IPS DF 19.7 (cell line): ENCODE measurements around the gene KDELR3.

Source experiments
- DNase-seq: peaks from one replicate; pipeline ENCODE4 v3.0.0-alpha.2; 2013; ENCODE audit warnings: low read depth, low spot score

Gene KDELR3

DNA sequence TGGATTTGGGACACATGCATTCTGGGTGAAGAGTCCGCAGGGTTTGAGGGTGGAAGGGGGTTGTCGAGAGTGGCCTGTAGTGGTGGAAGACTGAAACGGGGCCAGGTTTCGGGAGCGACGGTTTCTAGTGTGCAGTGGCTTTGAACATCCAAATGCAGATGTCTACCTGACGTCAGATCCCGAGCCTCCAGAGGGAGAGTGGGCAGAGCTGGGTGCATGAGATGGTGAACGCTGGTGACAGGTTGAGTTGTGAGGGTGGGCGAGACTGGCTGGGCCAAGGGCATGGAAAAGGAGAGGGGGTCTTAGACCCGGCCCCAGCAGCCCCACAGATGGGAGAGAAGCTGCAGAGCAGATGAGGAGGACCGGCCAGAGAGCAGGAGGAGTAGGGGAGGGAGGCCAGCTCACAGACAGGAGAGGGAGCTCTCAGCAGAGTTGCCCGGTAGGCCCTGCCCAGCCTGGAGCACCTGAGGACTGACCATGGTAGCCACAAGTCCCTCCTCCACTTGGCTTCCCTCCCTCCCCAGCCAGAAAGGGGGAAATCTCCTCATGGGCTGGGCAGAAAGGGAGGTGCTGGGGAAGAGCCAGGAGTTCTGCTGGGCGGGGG is 27.0 kb upstream of the KDELR3 start:
- DNase-seq, result no peak

DNA sequence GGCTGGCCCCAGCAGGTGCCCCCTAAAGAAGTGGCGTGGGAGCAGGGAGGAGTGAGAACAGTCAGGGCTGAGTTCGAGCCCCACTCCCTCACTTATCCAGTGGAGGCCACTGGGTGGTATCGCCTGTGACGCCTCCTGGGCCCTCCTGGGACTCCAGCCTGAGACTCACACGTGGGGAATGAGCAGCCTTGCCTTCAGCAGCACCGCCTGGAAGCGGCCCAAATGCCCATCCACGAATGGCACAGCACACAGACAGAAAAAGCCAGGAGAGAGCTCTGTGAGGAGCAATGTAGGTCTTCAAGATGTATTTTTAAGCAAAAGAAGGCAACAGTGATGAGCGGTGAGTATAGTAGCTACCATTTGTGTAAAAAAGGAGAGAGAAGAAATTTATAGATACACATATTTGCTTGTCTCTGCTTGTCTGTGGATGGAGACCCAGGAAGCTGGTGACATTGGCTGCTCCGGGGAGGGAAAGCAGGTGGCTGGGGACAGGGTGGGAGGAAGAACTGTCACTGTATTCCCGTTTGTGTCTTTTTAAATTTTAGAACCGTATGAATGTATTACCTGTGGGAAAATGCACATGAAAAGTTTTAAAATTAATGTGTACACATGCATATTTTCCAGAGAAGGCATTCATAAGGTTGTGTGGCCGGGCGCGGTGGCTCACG is 26.1 kb upstream of the KDELR3 start:
- no peak for DNase-seq

DNA sequence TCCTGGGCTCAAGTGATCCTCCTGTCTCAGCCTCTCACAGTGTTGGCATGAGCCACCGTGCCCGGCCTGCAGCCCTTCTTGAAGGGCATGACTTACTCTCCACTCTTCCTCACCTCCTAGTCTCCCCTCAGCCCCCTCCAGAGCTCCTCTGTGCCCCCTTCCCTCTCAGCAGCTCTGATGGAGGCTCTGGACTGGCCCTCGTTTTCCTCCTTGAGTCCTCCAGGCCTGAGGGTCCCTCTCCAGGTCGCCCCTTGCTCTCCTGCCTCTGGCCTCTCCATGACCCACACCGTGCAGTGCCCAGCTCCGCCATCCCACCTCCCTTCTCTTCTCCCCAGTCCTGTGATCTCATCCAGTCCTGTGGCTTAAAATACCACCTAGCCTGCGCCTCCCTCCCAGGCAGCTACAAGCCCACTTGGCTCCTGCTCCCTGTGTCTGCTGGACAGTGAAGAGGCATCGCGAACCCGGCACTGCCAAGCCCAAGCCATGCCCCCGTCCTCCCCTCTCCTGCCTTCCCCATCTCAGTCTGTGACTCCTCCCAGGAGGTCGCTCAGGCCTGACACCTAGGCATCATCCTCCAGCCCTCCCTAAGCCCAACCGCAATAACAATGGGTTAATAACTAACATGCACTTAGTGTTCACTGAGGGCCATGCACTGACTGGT is 24.8 kb upstream of the KDELR3 start:
- no peak for DNase-seq

DNA sequence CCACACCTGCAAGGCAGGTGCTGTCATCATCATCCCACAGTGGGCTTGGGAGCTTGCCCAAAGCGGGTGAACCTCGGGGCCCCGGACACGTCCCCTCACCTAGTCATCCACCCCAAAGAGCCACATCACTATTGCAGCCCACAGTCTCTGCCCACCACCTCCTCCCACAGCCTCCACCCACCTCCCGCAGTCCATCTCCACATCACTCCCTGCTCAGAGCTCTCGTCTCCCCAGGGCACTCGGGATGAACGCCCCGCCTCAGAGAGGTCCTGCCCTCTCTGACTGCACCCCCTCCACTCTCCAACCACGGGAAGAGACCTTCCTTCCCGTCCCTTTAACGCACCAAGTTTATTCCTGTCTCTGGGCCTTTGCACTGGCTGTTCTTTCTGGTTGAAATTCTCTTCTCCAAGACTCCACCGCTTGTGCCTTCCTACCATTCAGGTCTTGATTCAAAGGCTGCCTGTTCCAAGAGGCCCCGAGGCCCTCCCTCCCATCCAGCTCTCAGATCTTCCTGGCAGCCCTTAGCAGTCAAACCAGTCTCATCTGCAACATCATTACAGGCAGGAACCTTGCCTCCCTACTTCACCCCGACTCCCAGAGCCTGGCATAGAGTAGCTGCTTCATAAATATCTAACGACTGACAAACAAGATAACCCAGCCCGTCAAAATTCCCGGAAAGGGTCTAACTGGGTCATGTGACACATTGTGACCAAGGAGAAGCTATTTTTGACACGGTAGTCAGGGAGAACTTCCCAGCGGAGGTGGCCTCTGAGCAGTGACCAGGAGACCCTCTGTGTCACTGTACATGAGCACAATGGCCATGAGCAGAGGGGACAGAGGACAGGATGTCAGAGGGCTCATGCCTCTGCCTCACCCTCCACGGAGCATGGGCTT is 24.0 kb upstream of the KDELR3 start:
- no peak for DNase-seq

DNA sequence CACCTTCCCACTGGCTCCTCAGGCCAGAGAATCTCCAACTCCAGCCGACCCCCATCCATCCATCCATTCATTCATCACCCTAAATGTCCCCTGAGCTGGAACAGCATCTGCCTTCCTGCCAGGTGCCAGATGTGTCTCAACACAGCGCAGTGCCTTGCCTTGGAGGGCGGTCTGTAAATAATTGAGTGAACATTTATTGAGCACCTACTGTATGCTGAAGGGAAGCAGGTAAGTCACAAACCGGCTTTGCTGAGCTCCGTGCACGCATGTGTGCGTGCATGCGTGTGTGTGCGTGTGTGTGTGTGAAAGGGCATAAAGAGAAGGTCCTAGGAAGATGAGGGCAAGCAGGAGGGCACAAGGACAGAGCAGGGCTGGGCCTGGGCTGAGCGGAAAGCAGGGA is 23.1 kb upstream of the KDELR3 start:
- no peak for DNase-seq

DNA sequence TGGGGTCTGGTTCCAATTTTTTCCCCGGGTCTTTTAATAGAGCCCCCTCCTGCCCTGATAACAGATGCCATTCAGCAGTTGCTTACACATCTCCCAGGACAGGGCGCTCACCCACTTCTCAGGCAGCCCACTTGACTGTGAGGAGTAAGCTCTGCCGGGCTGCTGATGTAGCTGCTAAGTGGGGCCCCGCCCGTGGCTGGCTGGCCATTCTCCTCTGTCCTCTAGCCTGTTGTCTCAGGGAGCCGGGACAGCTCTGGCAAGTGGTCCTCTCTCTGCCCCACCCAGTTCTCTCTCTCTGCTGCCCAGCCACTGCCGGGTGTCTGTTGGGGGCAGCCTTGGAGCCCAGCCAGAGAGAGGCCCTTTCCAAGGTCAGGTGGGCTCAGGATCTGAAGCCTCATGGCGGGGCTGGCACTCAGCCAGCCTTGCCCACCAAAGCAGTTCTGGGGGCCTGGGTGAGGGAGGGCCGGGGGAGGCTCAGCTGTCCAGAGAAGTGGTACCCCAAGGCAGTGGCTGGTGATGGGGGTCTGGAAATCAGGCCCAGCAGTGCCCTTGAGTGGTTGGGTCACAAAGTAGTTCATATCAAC is 21.8 kb upstream of the KDELR3 start:
- no peak for DNase-seq

DNA sequence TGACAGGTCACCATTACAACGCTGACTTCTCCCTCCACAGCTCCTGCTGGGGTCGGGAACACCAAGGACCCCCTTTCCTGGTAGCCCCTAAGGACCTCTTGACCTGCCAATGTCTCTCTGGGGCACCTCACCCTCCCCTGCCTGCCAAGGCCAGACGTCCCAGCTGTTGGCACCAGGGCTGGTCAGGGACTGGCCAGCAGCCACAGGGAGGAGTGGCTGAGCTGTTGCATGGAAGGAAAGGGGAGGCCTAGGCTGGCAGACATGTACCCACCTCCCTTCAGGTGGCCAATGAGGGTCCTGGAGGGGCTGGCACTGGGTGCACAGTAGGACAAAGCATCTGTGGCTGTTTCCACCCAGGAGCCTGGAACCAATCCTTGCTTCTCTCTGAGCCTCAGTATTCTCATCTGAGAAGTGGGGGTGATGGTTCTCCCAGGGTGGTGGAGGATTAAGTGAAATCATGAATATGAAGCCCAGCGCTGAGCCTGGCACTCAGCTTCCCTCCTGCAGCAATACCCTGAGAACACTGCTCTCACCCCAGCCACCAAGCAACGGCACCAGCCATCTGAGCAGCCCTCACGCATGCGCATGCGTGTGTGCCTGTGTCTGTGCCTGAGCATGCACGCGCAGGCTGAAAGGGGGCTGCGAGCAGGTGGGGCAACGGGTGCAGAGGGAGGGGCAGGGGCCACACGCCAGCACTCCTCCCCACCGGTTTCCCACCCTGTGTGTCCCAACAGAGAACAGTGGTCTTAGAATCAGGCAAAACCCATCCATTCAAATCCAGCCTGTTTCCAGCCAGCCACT is 18.8 kb upstream of the KDELR3 start:
- no peak for DNase-seq

DNA sequence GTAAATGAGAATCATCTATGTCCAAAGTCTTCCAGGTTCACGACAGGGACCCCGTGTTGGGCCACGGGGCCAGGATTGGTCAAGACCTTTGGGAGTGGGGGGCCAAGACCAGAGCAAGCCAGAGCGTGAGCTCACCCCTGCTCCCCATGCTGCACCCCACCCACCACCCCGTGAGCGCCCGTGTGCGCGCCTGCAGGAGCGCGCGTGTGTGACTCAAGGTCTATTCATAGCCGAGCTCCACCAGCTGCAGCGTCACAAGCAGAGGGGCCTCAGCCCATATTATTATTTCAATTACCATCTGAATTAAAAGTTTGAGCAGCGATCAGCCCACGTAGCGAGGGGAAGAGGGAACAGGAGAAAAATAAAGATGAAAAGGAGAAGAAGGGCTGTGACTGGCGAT is 18.1 kb upstream of the KDELR3 start:
- DNase-seq, result no peak

DNA sequence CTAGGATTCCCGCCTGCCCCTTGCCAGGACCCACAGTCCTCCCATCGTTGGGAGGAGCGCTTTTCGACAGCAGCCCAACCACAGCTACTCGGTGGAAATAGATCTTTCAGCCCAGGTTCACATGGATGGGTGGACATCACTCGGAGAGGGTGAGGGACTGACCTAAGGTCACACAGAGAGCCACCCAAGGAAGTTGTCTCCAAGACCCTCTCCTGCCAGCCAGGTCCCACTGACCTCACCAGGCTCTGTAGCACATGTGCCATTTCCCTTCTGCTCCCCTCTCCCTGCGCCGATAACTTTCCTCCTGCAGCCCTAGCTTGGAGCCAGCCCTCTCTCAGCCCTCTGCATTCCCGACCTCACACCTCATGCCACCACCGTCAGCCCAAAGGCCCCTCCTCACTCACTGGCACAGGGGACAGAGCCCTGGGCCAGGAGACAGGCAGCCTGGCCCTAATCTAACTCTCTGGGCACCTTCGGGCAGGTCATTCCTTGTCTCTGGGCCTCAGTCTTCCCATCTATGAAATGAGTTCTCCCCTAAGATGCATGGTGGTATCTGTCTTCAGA is 17.6 kb upstream of the KDELR3 start:
- DNase-seq, result no peak

DNA sequence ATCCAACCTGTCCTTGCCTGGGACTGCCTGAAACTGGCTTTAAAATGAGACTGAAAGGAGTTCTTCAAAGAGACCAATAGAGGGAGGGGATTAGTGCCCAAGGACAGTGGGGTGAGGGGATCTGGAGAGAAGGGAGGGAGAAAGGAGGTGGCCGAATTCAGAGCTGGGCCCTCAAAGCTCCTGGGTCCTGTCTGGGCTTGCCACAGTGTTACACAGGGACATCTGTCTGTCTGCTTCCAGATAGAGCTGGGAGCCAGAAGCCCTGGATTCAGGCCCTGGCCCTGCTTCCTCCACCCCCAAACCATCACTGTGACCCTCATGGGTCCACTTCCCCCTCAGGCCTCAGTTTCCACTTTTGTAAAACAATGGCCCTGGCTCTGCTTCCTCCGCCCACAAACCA is 16.5 kb upstream of the KDELR3 start:
- DNase-seq, result no peak

DNA sequence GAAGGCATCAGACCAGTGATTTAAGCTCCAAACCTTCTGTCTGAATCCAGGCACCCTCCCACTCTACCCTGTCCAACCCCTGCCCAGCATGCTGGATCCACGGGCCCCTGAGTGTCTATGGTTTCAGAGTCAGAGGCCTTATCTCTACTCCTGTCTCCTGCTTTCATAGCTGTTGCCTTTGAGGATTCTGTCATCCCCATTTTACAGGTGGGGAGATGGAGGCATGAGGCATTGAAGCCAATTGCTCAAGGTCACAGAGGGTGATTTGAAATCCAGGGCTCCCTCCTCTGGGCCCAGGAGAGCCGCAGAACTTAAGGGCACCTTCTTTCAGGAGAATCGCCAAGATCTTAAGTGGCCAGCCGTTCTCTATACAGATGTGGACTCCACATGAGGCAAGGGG is 16.0 kb upstream of the KDELR3 start:
- no peak for DNase-seq

DNA sequence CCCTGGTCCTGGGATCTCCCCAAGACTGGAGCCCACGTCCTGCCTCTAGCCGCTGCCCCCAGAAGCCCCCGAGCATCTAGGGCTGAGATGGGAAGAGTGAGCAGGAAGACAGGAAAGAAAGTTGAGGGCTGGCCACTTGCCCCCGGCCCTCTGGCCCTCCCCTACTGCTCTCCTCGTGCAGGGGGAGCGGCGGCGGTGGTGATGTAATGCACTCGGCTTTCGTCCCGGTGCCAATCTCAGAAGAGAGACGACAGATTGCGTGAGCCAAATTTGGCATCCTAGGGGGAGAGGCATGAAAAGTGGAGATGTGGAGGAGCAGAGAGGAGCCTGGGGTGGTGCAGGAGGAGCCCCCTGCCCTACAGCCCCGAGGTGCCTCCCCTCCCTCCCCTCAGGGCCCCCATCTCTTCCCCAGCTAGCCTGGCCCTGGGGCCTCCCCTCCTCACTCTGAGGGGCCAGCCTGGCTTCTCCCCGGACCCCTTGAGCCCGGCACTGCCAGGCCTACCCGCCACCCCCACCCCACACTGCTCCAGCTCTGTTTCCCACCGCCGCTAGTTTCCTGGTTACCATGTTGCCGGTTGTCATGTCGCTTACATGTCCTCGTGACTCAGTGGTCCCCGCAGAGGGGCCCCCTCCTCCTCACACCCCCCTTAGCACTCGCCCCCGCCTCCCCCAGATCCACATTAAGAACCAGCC is 15.4 kb upstream of the KDELR3 start:
- no peak for DNase-seq

DNA sequence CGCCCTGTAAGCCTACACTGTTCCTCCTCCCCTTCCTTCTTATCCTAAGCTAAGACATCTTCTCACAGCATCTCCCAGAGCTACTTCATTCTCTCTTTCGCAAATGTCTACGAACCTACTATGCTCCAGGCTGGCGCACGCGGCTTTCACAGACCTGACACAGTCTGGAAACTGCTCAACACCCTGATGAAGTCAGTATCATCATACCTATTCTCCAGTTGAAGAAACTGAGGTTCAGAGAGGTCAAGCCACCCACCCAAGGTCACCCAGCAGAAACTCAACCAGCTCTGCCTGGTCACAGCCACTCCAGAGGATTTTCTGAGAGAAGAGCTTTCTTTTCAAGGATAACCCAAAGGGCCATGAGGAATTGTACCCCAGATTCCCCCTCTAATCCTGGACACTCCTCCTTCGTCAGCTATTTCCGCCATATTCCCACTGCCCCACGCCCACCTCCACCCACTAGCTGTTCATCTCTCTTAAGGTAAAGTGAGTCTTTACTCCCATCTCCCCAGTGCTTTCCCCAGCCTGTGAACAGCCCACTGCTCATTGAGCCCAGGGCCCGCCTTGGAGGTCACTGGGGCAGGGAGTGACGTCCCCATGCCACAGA is 14.7 kb upstream of the KDELR3 start:
- DNase-seq, result no peak

DNA sequence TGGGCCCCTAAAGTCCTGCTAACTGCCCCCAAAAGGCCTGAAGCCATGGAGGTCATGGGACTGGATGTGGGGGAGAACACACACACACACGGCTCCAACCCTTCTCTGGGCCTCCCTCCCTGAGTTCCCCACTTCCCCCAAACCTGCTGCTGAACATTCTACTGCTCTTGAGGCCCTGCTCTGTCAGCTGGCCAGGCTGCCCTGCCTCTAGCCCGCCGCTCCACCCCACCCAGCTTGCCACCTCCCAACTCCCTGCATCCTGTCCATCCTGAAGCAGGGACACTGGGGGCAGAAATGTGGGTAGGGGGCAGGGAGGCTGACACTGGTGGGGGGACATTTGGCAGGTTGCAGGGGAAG is 13.9 kb upstream of the KDELR3 start:
- no peak for DNase-seq

DNA sequence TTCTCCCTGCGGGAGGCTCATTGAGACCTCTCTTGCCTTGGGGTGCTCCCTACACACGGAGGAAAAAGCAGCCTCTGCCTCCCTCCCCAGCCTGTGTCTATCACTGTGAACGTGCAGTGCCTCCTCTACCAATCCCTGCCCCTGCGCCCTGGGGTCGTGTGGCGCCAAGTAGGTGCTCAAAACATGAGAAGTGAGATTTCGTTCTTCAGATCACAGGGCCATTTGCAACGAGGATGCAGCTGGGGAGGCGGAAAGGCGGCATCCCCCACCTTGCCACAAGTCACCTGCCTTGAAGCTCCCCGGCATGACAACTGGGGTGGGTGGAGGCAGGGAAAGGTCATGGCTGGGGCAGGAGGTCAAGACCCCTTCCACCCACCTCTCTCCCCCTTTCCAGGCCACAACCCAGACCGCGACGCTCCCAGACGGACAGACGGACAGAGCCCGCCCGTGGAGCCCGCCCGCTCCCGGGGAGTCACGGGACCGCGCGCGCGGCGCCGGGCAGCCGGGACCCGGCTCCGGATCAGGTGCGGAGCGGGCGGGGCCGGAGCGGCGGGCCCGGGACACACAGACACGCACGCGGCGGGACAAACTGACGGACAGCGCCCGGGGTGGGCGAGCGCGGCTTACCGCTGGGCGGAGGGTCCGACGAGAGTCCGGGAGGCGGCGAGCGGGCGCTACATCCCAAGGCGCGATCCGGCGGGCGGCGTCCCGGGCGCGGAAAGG is 13.4 kb upstream of the KDELR3 start:
- no peak for DNase-seq

DNA sequence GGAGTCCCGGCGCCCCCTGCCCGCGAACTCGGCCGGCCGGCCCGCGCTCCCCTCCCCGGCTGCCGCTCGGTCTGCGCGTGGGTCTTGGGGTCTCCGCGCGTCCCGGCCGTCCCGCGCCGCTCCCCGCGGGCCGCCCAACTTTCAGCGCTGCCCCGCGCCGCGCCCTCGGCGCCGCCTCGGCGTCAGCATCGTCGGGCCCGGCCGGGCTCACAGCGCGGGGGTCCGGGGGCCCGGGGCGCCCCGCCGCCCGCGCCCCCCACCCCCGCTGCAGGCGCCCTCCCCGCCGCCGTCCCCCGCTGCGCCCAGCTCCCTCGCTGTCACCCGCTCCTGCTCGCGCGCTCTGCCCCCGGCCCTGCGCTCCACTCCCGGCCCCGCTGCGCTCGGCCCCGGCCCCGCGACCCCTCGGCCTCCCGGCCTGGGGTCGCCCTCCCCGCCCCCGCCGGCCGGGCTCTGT is 12.8 kb upstream of the KDELR3 start, which contains the start of gene KCNJ4:
Gene KCNJ4, minus strand, starts transcription at position 124 of the 454 bp plus-strand sequence. CDS start 27,067 bp downstream, outside the sequence.
- no peak for DNase-seq

DNA sequence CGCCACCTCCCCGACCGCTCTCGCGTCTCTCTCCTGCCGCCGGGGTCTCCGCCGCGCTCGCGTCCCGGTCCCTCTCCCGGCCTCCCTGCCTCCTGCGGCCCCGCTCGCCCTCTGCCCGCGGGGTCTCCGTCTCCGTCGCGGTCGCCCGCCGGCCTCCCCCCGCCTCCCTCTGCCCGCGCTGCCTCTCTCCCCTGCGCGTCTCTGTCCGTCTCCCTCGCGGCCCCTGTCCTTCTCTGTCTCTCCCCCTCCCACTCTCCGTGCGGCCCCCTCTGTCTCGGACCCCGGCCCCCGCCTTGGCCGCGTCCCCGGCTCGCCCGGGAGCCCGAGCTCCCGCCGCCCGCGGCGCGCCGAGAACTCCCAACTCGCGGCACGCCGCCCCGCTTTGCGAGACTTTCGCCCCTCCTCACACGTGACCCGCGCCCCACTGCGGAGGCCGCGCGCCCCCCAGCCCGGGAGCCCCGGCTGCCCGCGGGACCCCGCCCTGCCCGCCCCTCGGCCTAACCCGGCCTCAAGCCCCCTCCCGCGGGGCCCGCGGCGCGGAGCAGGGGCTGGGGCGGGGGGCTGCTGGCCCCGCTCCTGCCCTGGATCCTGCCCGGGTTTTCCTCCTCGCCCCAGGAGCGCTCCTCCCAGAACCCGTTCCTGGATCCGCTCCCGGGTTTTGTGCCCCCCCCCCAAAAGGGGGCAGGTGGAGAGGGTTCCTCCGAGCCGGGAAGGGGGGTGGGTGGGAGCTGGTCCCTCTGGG is 12.2 kb upstream of the KDELR3 start:
- DNase-seq, result no peak

DNA sequence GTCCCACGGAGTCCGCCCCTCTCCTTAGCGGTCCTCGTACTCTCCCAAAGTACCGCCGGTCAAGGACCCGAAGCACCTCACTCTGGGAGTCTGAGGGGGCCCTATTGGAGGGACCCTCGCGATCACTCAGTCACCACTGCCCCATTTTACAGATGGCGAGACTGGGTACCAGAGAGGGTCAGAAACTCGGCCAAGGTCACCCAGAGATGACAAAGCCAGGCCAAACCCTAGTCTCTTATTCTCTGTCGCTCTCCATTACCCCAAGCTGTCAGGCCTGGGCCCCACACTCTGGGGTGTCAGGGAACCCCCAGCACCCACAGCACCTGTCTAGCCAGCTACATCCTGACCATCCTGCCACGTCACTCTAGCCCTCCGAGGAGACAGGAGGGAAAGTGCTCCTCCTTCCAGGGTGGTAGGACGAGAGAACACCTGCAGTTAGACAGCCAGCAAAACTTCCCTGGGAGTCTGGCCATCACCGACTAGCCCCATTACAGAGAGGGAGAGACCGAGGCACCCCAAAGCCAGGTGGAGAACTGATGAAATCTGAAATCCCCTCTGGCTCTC is 11.5 kb upstream of the KDELR3 start:
- DNase-seq, result no peak
